SK-N-SH treated with all-trans-retinoic acid at 6 μM for 48 hours (cell line): Measurements from ENCODE around the gene ABCB11.

Experiments used
- ATAC-seq: fragments of 200-7000 bp; cut with Tn5 transposase; 3 replicates; pipeline ENCODE4 v1.9.1; 2020; ENCODE audit warnings: mild to moderate bottlenecking, moderate library complexity
- ARNTL ChIP-seq: fragments of 450-650 bp; formaldehyde crosslinking; IDR thresholded peaks from 2 replicates; pipeline ENCODE4 v1.5.0; 2020; ENCODE audit warnings: low read depth, mild to moderate bottlenecking, moderate library complexity, borderline replicate concordance
- BACH2 ChIP-seq: fragments of 250-450 bp; sonication (Bioruptor Pico); IDR thresholded peaks from 2 replicates; pipeline ENCODE4 v1.9.0; 2021; ENCODE audit warnings: mild to moderate bottlenecking, borderline replicate concordance
- CSDC2 ChIP-seq: fragments of 250-450 bp; sonication (Bioruptor Pico); IDR thresholded peaks from 2 replicates; pipeline ENCODE4 v1.5.0; 2020; ENCODE audit warnings: mild to moderate bottlenecking, moderate library complexity
- CSRNP3 ChIP-seq: fragments of 250-450 bp; sonication (Bioruptor Pico); IDR thresholded peaks from 2 replicates; pipeline ENCODE4 v1.5.1; 2021; ENCODE audit warnings: mild to moderate bottlenecking, moderate library complexity
- GLIS3 ChIP-seq: fragments of 250-450 bp; sonication (Bioruptor Pico); IDR thresholded peaks from 2 replicates; pipeline ENCODE4 v1.5.0; 2020; ENCODE audit warnings: mild to moderate bottlenecking, moderate library complexity
- ISL1 ChIP-seq: fragments of 250-450 bp; sonication (Bioruptor Pico); IDR thresholded peaks from 2 replicates; pipeline ENCODE4 v2.1.2; 2022; ENCODE audit warnings: mild to moderate bottlenecking, moderate library complexity
- OSR1 ChIP-seq: fragments of 250-450 bp; sonication (Bioruptor Pico); IDR thresholded peaks from 2 replicates; pipeline ENCODE4 v1.8.0; 2022; ENCODE audit warnings: moderate library complexity, mild to moderate bottlenecking, inconsistent platforms
- PPARA ChIP-seq: fragments of 250-450 bp; sonication (Bioruptor Pico); IDR thresholded peaks from 2 replicates; pipeline ENCODE4 v1.5.0; 2020; ENCODE audit warnings: mild to moderate bottlenecking, borderline replicate concordance
- RARB ChIP-seq: fragments of 250-450 bp; sonication (Bioruptor Pico); IDR thresholded peaks from 2 replicates; pipeline ENCODE4 v1.8.0; 2021; ENCODE audit warnings: mild to moderate bottlenecking, moderate library complexity
- SNAI2 ChIP-seq: fragments of 250-450 bp; sonication (Bioruptor Pico); IDR thresholded peaks from 2 replicates; pipeline ENCODE4 v1.5.0; 2020; ENCODE audit warnings: mild to moderate bottlenecking, moderate library complexity
- TCF4 ChIP-seq: fragments of 250-450 bp; sonication (Bioruptor Pico); IDR thresholded peaks from 2 replicates; pipeline ENCODE4 v1.8.0; 2021; ENCODE audit warnings: mild to moderate bottlenecking, moderate library complexity, borderline replicate concordance
- TOX ChIP-seq: fragments of 250-450 bp; sonication (Bioruptor Pico); IDR thresholded peaks from 2 replicates; pipeline ENCODE4 v1.8.0; 2021; ENCODE audit warnings: mild to moderate bottlenecking, moderate library complexity, borderline replicate concordance
- ZC3H10 ChIP-seq: fragments of 250-450 bp; sonication (Bioruptor Pico); IDR thresholded peaks from 2 replicates; pipeline ENCODE4 v1.5.1; 2021; ENCODE audit warnings: mild to moderate bottlenecking, moderate library complexity
- ZFP3 ChIP-seq: fragments of 250-450 bp; sonication (Bioruptor Pico); IDR thresholded peaks from 2 replicates; pipeline ENCODE4 v1.5.0; 2020; ENCODE audit warnings: mild to moderate bottlenecking, moderate library complexity
- ZFP30 ChIP-seq: fragments of 450-650 bp; formaldehyde crosslinking; IDR thresholded peaks from 2 replicates; pipeline ENCODE4 v1.5.0; 2022; ENCODE audit warnings: mild to moderate bottlenecking, moderate library complexity
- ZNF70 ChIP-seq: fragments of 450-650 bp; formaldehyde crosslinking; IDR thresholded peaks from 2 replicates; pipeline ENCODE4 v1.5.0; 2020; ENCODE audit warnings: mild to moderate bottlenecking, moderate library complexity
- ZNF8 ChIP-seq: fragments of 450-650 bp; formaldehyde crosslinking; IDR thresholded peaks from 2 replicates; pipeline ENCODE4 v1.5.0; 2020; ENCODE audit warnings: mild to moderate bottlenecking, moderate library complexity
- TF ChIP-seq, protein P1 (sequence below): fragments of 250-450 bp; sonication (Bioruptor Pico); IDR thresholded peaks from 2 replicates; pipeline ENCODE4 v1.5.1; 2020; ENCODE audit warnings: low read depth, mild to moderate bottlenecking, moderate library complexity
- TF ChIP-seq, protein P2 (sequence below): fragments of 250-450 bp; sonication (Bioruptor Pico); IDR thresholded peaks from 2 replicates; pipeline ENCODE4 v1.5.0; 2020; ENCODE audit warnings: mild to moderate bottlenecking, moderate library complexity
- TF ChIP-seq, protein P3 (sequence below): fragments of 250-450 bp; sonication (Bioruptor Pico); IDR thresholded peaks from 2 replicates; pipeline ENCODE4 v1.8.0; 2020; ENCODE audit warnings: mild to moderate bottlenecking, moderate library complexity, borderline replicate concordance

Gene ABCB11

DNA sequence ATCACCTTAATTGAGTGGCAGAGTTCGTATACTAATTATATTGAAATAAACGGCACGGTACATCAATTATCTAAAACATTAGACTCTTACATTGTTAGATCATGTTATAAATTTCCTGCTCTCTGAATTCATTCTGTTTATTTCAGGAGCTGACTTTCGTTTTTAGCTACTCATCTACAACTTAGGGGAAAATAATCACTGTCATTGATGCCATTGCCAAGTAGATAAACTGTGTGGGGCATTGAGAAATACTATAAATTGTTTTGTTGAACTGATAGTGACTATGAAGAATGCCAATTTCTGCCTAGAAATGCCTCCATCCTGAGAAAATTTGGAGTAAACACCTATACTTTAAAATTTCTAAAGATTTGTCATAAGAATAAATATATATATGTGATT is 17.5 kb downstream of the ABCB11 start:
- TF ChIP-seq TOX (CRISPR knock-in tag) (no peak), PPARA (CRISPR knock-in tag) (no peak), SNAI2 (CRISPR knock-in tag) (no peak), ARNTL (CRISPR knock-in tag) (no peak)
- ATAC-seq = no peak

DNA sequence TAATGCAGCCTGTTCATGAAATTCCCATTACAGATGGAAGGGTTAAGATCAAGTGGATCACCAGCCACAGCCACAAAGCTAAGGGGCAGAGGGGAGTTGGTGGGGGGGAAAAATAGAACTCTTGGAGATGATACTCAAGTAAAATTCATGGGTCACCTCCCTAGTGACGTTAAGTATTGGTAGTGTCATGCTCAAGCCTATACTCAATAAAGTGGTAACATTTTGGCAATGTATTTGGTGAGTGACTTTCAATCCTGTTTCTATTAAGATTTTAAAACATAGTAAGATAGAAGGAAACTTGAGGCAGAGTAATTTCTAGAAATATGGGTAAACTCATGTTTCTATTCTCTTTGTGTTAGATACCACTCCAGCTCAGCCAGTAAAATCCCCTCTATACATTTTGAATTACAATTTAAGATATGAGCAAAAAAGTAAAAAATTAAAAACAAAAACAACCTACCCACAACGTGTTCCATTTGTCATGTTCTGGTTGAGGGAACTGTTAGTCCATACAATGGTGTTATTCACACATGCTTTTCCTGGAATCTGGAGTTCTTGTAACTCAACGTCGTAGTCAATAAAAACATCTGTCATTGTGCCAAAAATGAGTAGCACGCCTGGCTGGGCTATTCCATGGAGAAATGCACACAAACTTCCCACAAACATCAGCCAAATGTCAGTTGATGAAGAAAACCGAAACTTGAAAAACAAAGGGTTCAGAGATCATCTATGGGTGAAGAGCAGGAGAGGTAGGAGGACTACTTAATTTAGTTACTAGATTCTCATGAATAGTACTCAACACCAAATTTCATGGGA is 18.1 kb downstream of the ABCB11 start:
- no peak for TF ChIP-seq RARB
- TF ChIP-seq ZNF70 (CRISPR knock-in tag) = no peak
- TF ChIP-seq TCF4 (CRISPR knock-in tag) = no peak
- no peak for TF ChIP-seq ZFP30 (CRISPR knock-in tag)
- TF ChIP-seq, protein P1, sequence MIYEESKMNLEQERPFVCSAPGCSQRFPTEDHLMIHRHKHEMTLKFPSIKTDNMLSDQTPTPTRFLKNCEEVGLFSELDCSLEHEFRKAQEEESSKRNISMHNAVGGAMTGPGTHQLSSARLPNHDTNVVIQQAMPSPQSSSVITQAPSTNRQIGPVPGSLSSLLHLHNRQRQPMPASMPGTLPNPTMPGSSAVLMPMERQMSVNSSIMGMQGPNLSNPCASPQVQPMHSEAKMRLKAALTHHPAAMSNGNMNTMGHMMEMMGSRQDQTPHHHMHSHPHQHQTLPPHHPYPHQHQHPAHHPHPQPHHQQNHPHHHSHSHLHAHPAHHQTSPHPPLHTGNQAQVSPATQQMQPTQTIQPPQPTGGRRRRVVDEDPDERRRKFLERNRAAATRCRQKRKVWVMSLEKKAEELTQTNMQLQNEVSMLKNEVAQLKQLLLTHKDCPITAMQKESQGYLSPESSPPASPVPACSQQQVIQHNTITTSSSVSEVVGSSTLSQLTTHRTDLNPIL (CRISPR knock-in tag) = no peak
- no peak for TF ChIP-seq ZFP3 (CRISPR knock-in tag)
- TF ChIP-seq BACH2 (CRISPR knock-in tag) = no peak
- TF ChIP-seq ISL1 (CRISPR knock-in tag) = no peak

DNA sequence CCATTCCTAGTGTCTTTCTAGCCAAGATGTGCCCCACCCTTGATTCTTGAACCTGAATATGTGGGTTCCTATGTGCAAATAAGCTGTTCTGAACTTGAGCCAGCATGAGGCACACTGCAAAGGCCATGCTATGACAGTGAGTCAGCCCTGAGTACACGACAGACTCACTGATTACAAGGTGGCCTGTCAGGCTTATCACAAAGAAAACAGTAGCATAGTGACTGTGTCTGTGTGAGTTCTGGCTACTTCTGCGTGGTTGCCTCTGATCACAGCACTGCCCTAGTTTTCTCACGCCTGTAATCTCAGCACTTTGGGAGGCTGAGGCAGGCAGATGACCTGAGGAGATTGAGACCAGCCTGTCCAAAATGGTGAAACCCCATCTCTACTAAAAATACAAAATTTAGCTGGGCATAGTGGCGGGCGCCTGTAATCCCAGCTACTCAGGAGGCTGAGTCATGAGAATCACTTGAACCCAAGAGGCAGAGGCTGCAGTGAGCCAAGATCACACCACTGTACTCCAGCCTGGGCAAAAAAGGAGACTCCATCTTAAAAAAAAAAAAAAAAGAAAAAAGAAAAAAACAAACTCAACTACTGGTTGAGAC is 18.8 kb downstream of the ABCB11 start:
- ATAC-seq = peak; percentile 28; the same call in 1 of the 3 replicates
- TF ChIP-seq TCF4 (CRISPR knock-in tag) (peak; percentile 52; the same call in 1 of the 2 replicates), ISL1 (CRISPR knock-in tag) (peak; percentile 49; the same call in 1 of the 2 replicates)
- TF ChIP-seq, protein P2, sequence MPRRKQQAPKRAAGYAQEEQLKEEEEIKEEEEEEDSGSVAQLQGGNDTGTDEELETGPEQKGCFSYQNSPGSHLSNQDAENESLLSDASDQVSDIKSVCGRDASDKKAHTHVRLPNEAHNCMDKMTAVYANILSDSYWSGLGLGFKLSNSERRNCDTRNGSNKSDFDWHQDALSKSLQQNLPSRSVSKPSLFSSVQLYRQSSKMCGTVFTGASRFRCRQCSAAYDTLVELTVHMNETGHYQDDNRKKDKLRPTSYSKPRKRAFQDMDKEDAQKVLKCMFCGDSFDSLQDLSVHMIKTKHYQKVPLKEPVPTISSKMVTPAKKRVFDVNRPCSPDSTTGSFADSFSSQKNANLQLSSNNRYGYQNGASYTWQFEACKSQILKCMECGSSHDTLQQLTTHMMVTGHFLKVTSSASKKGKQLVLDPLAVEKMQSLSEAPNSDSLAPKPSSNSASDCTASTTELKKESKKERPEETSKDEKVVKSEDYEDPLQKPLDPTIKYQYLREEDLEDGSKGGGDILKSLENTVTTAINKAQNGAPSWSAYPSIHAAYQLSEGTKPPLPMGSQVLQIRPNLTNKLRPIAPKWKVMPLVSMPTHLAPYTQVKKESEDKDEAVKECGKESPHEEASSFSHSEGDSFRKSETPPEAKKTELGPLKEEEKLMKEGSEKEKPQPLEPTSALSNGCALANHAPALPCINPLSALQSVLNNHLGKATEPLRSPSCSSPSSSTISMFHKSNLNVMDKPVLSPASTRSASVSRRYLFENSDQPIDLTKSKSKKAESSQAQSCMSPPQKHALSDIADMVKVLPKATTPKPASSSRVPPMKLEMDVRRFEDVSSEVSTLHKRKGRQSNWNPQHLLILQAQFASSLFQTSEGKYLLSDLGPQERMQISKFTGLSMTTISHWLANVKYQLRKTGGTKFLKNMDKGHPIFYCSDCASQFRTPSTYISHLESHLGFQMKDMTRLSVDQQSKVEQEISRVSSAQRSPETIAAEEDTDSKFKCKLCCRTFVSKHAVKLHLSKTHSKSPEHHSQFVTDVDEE (CRISPR knock-in tag) = 0 out of 2 replicates have a peak, but pooled peaks have one; percentile 51

More for the DNA sequence above, 18.1 kb downstream of the ABCB11 start:
- ATAC-seq = no peak

DNA sequence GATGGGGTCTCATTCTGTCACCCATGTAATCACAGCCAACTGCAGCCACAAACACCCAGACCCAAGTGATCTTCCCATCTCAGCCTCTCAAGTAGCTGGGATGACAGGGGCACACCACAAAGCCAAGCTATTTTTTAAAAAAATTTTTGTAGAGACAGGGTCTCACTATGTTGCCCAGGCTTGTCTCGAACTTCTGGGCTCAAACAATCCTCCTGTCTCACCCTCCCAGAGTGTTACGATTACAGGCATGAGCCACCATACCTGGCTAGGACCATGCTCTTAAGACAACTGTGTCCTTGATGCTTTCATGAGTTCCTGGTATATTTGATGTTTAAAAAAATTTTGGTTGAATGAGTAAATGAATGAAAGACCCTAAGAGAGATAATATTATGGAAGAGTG is 19.4 kb downstream of the ABCB11 start:
- ATAC-seq = no peak
- TF ChIP-seq ZNF8 (CRISPR knock-in tag) (no peak), ARNTL (CRISPR knock-in tag) (no peak), TOX (CRISPR knock-in tag) (no peak), GLIS3 (CRISPR knock-in tag) (no peak), ZNF70 (CRISPR knock-in tag) (no peak), SNAI2 (CRISPR knock-in tag) (no peak), TCF4 (CRISPR knock-in tag) (no peak), ZC3H10 (CRISPR knock-in tag) (no peak), CSDC2 (CRISPR knock-in tag) (no peak), RARB (no peak), OSR1 (CRISPR knock-in tag) (no peak), PPARA (CRISPR knock-in tag) (no peak), BACH2 (CRISPR knock-in tag) (no peak), CSRNP3 (CRISPR knock-in tag) (no peak), ZFP3 (CRISPR knock-in tag) (no peak), ISL1 (CRISPR knock-in tag) (no peak)
- TF ChIP-seq, protein P1 (CRISPR knock-in tag) = no peak
- TF ChIP-seq, protein P2 (CRISPR knock-in tag) = no peak
- TF ChIP-seq, protein P3, sequence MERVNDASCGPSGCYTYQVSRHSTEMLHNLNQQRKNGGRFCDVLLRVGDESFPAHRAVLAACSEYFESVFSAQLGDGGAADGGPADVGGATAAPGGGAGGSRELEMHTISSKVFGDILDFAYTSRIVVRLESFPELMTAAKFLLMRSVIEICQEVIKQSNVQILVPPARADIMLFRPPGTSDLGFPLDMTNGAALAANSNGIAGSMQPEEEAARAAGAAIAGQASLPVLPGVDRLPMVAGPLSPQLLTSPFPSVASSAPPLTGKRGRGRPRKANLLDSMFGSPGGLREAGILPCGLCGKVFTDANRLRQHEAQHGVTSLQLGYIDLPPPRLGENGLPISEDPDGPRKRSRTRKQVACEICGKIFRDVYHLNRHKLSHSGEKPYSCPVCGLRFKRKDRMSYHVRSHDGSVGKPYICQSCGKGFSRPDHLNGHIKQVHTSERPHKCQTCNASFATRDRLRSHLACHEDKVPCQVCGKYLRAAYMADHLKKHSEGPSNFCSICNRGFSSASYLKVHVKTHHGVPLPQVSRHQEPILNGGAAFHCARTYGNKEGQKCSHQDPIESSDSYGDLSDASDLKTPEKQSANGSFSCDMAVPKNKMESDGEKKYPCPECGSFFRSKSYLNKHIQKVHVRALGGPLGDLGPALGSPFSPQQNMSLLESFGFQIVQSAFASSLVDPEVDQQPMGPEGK (CRISPR knock-in tag) = no peak
